ENCODE measurements around the gene PSMD13. TPM values are rescaled to one million over a fixed set of nuclear protein-coding genes. Genes with fewer than 3 reads are reported as not detected.

The PSMD13 gene
- total and polyA plus RNA-seq, 2 of the 13 experiments (the other 11 are each of a cell fraction or from before 2014, with no cell fraction given), result 83.0 to 117 TPM

- no peak overlapping the region for H2AFZ ChIP-seq (ENCODE audit: low read length)
- intact Hi-C loops (cut with micrococcal nuclease; ENCODE audit: unreplicated experiment), result no loop called here
- ATAC-seq (no peak), DNase-seq (ENCODE audit: low spot score) (no peak), FAIRE-seq (no peak)
- H3K79me2 ChIP-seq (ENCODE audit: insufficient read depth, low read length), result no peaks in the 10 kb centered on the region
- CTCF ChIA-PET (ENCODE audit: low intra/inter-chr PET ratio, low total read pairs), result no interaction called here
- no TSS peak for BruUV-seq (replicated peaks)
- H3K27me3 ChIP-seq (ENCODE audit: control insufficient read depth in 1 of 2, insufficient read depth in 2 of 2, low read length in 2 of 2), result peaks cover 5 to 13% of the 10 kb centered on the region in 2 experiments
- no peak overlapping the region for H3K9ac ChIP-seq (ENCODE audit: insufficient read depth, low read depth, low read length)
- H3K4me1 ChIP-seq (ENCODE audit: insufficient read depth, low read length), result peaks cover 26% of the 10 kb centered on the region
- 0 out of 5 replicates have a peak, but pooled peaks cover 0 to 2% of the 10 kb centered on the region in 2 experiments for H3K36me3 ChIP-seq (replicated peaks in 1 of 2; ENCODE audit: control insufficient read depth in 1 of 2, insufficient read depth in 2 of 2, low read length in 2 of 2)
- H3K9me3 ChIP-seq (ENCODE audit: low read length), result no peaks in the 10 kb centered on the region
- no peak overlapping the region for H3K4me3 ChIP-seq (replicated peaks in 1 of 3; ENCODE audit: insufficient read depth in 1 of 3, low read depth in 2 of 3, low read length in 3 of 3)
- WGBS (ENCODE audit: low lambda C conversion rate), result 93% methylated on average over 10 of the region's 29 CpGs
- in situ Hi-C loops (cut with HindIII; ENCODE audit: extremely low pct_ligation_motif_present, low pct_unique_long_range_greater_than_20kb), result no loop called here
- POLR2A ChIA-PET, result no interaction called here
- H3K27ac ChIP-seq (ENCODE audit: extremely low read length, insufficient read depth, low read length), result no peak overlapping the region
- H4K20me1 ChIP-seq (ENCODE audit: insufficient read depth, low read length), result no peaks in the 10 kb centered on the region
- H3K4me2 ChIP-seq (ENCODE audit: low read depth, low read length), result no peak overlapping the region
- TF ChIP-seq, protein P1, sequence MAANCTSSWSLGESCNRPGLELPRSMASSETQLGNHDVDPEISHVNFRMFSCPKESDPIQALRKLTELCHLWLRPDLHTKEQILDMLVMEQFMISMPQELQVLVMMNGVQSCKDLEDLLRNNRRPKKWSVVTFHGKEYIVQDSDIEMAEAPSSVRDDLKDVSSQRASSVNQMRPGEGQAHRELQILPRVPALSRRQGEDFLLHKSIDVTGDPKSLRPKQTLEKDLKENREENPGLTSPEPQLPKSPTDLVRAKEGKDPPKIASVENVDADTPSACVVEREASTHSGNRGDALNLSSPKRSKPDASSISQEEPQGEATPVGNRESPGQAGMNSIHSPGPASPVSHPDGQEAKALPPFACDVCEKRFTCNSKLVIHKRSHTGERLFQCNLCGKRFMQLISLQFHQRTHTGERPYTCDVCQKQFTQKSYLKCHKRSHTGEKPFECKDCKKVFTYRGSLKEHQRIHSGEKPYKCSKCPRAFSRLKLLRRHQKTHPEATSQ (CRISPR knock-in tag; IDR thresholded peaks at IDR 0.05; ENCODE audit: borderline replicate concordance), result no peak
- no peak for TF ChIP-seq NFAT5 (CRISPR knock-in tag; IDR thresholded peaks at IDR 0.05)
- no peak for TF ChIP-seq ZNF550 (CRISPR knock-in tag; IDR thresholded peaks at IDR 0.05; ENCODE audit: borderline replicate concordance)
- no peak for TF ChIP-seq NR1H2 (CRISPR knock-in tag; IDR thresholded peaks at IDR 0.05; ENCODE audit: borderline replicate concordance, low read depth)
- TF ChIP-seq, protein P2, sequence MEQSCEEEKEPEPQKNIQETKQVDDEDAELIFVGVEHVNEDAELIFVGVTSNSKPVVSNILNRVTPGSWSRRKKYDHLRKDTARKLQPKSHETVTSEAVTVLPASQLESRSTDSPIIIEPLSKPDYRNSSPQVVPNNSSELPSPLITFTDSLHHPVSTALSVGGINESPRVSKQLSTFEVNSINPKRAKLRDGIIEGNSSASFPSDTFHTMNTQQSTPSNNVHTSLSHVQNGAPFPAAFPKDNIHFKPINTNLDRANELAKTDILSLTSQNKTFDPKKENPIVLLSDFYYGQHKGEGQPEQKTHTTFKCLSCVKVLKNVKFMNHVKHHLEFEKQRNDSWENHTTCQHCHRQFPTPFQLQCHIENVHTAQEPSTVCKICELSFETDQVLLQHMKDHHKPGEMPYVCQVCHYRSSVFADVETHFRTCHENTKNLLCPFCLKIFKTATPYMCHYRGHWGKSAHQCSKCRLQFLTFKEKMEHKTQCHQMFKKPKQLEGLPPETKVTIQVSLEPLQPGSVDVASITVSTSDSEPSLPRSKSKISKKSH (CRISPR knock-in tag; IDR thresholded peaks at IDR 0.05; ENCODE audit: borderline replicate concordance), result no peak
- TF ChIP-seq STAT5B (CRISPR knock-in tag; IDR thresholded peaks at IDR 0.05), result no peak
- no peak for TF ChIP-seq SPEN (CRISPR knock-in tag; IDR thresholded peaks at IDR 0.05; ENCODE audit: low read depth)
- TF ChIP-seq PBX3 (CRISPR knock-in tag; IDR thresholded peaks at IDR 0.05; ENCODE audit: borderline replicate concordance), result no peak
- TF ChIP-seq, protein P3, sequence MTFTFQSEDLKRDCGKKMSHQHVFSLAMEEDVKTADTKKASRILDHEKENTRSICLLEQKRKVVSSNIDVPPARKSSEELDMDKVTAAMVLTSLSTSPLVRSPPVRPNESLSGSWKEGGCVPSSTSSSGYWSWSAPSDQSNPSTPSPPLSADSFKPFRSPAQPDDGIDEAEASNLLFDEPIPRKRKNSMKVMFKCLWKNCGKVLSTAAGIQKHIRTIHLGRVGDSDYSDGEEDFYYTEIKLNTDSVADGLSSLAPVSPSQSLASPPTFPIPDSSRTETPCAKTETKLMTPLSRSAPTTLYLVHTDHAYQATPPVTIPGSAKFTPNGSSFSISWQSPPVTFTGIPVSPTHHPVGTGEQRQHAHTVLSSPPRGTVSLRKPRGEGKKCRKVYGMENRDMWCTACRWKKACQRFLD (CRISPR knock-in tag; IDR thresholded peaks at IDR 0.05; ENCODE audit: borderline replicate concordance), result no peak
These were observed 55.7 kb downstream of the PSMD13 start for GRCh38 chr11:292211-293121.

All from HepG2 (cell line).